Erythroblast (primary cell): ENCODE results near the gene STS.

Source experiments
- GATA1 ChIP-seq: IDR thresholded peaks from 2 replicates; pipeline ENCODE4 v1.6.1; 2011; ENCODE audit warnings: low read depth, mild to moderate bottlenecking, control low read depth, low read length, moderate library complexity
- POLR2A ChIP-seq: IDR thresholded peaks from 2 replicates; pipeline ENCODE4 v1.6.1; 2011; ENCODE audit warnings: mild to moderate bottlenecking, low read length

GRCh38 chrX:7184816-7185215 is 37.3 kb downstream of the STS start:
- TF ChIP-seq POLR2A (no peak), GATA1 (no peak)
